Trophoblast cell (in vitro differentiated cells and primary cell): ENCODE measurements around the gene JUND.

Experiments
- DNase-seq, 2 donors: peaks; one replicate each; pipeline ENCODE4 v3.0.0-alpha.2; 2016
- H2AFZ ChIP-seq: 2 replicates; pipeline ENCODE4 v1.6.1; 2013; ENCODE audit warnings: low read length, moderate library complexity, mild to moderate bottlenecking; ENCODE audit not compliant: insufficient read depth, poor library complexity
- H2AK5ac ChIP-seq: 2 replicates; pipeline ENCODE4 v1.6.1; 2013; ENCODE audit warnings: mild to moderate bottlenecking, low read length
- H2BK120ac ChIP-seq: 2 replicates; pipeline ENCODE4 v1.6.1; 2013; ENCODE audit warnings: low read length, mild to moderate bottlenecking, moderate library complexity; ENCODE audit not compliant: insufficient read depth, poor library complexity
- H2BK12ac ChIP-seq: 2 replicates; pipeline ENCODE4 v1.6.1; 2013; ENCODE audit warnings: mild to moderate bottlenecking, low read length, moderate library complexity
- H2BK5ac ChIP-seq: 2 replicates; pipeline ENCODE4 v1.6.1; 2013; ENCODE audit warnings: low read length, low read depth, moderate library complexity, mild to moderate bottlenecking; ENCODE audit not compliant: poor library complexity
- H3K14ac ChIP-seq: 2 replicates; pipeline ENCODE4 v1.6.1; 2013; ENCODE audit warnings: mild to moderate bottlenecking, low read length
- H3K18ac ChIP-seq: 2 replicates; pipeline ENCODE4 v1.6.1; 2013; ENCODE audit warnings: mild to moderate bottlenecking, low read length
- H3K23ac ChIP-seq: 2 replicates; pipeline ENCODE4 v1.6.1; 2013; ENCODE audit warnings: low read length
- H3K27ac ChIP-seq: 2 replicates; pipeline ENCODE4 v1.5.1; 2013; ENCODE audit warnings: low read depth, mild to moderate bottlenecking, inconsistent platforms, low read length, moderate library complexity
- H3K27me3 ChIP-seq: 2 replicates; pipeline ENCODE4 v1.6.1; 2013; ENCODE audit warnings: inconsistent platforms, mild to moderate bottlenecking, low read length, moderate library complexity; ENCODE audit not compliant: insufficient read depth
- H3K36me3 ChIP-seq, 2 experiments: 1 replicate in 1 of 2; 2 replicates in 1 of 2; pipeline ENCODE4 v1.6.1; 2013; ENCODE audit warnings: low read length in 2 of 2, mild to moderate bottlenecking in 2 of 2, moderate library complexity in 1 of 2; ENCODE audit not compliant: insufficient read depth in 2 of 2, control insufficient read depth in 1 of 2
- H3K4ac ChIP-seq: 2 replicates; pipeline ENCODE4 v1.6.1; 2013; ENCODE audit warnings: low read depth, mild to moderate bottlenecking, low read length, moderate library complexity
- H3K4me1 ChIP-seq, 2 experiments: 1 replicate in 1 of 2; 2 replicates in 1 of 2; pipeline ENCODE4 v1.6.1; 2013; ENCODE audit warnings: low read length in 2 of 2, mild to moderate bottlenecking in 2 of 2, moderate library complexity in 1 of 2; ENCODE audit not compliant: insufficient read depth in 2 of 2, control insufficient read depth in 1 of 2
- H3K4me2 ChIP-seq: 2 replicates; pipeline ENCODE4 v1.6.1; 2013; ENCODE audit warnings: inconsistent platforms, mild to moderate bottlenecking, low read length, moderate library complexity
- H3K4me3 ChIP-seq: 2 replicates; pipeline ENCODE4 v1.5.1; 2013; ENCODE audit warnings: mild to moderate bottlenecking, low read depth, low read length, inconsistent platforms
- H3K79me1 ChIP-seq: one replicate; pipeline ENCODE4 v1.6.1; 2013; ENCODE audit warnings: low read length
- H3K79me2 ChIP-seq: 2 replicates; pipeline ENCODE4 v1.6.1; 2013; ENCODE audit warnings: low read length, mild to moderate bottlenecking; ENCODE audit not compliant: control insufficient read depth, insufficient read depth, poor library complexity
- H3K9ac ChIP-seq: 2 replicates; pipeline ENCODE4 v1.6.1; 2013; ENCODE audit warnings: mild to moderate bottlenecking, low read length
- H3K9me3 ChIP-seq: 2 replicates; pipeline ENCODE4 v1.6.1; 2013; ENCODE audit warnings: low read depth, mild to moderate bottlenecking, control low read depth, inconsistent platforms, low read length; ENCODE audit not compliant: insufficient read depth
- H4K12ac ChIP-seq: 2 replicates; pipeline ENCODE4 v1.6.1; 2013; ENCODE audit warnings: low read depth, mild to moderate bottlenecking, low read length, moderate library complexity
- H4K8ac ChIP-seq: 2 replicates; pipeline ENCODE4 v1.6.1; 2013; ENCODE audit warnings: low read depth, mild to moderate bottlenecking, low read length, moderate library complexity
- H4K91ac ChIP-seq: one replicate; pipeline ENCODE4 v1.6.1; 2013; ENCODE audit warnings: low read depth, mild to moderate bottlenecking, low read length, moderate library complexity
- WGBS: extraction: QIAGEN DNeasy Blood & Tissue Kit; methylation state at CpG from one replicate; pipeline ENCODE4 v1.1.7; 2013; ENCODE audit warnings: missing lambda C conversion rate; ENCODE audit not compliant: insufficient read length, insufficient coverage; ENCODE audit errors: extremely low coverage; 5-methylcytosine and 5-hydroxymethylcytosine counted together

The JUND gene

DNA sequence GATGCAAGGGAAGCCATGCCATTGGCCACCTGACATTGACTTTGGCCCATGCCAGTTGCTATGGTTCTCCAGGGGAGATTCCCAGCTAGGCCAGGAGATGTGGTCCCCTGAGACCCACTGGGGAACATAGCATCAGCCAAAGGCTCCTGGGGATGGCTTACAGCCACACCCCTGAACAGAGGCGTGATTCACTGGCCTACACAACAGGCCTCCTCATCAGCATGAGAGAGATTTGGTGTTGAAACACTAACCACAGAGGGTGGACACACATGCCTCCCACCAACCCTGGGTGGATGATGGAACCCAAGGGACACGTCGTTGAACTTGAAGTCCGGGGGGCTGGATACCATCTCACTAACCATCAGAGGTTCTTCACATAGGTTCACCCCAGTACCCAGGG is 21.5 kb downstream of the JUND start:
- Histone ChIP-seq H2AK5ac (no peak overlapping the region), H3K9me3 (peaks cover 7% of the 10 kb centered on the region), H3K36me3 (peaks cover 6 to 7% of the 10 kb centered on the region in 2 experiments), H4K91ac (no peak overlapping the region), H3K27me3 (no peaks in the 10 kb centered on the region), H4K8ac (no peak overlapping the region), H3K79me2 (no peaks in the 10 kb centered on the region), H3K18ac (no peak overlapping the region), H3K4me1 (peaks cover 0 to 1% of the 10 kb centered on the region in 2 experiments), H2BK5ac (no peak overlapping the region), H4K12ac (no peak overlapping the region), H3K23ac (no peak overlapping the region), H3K4me2 (no peak overlapping the region), H3K27ac (no peak overlapping the region), H3K14ac (no peak overlapping the region), H3K79me1 (no peaks in the 10 kb centered on the region), H3K9ac (no peak overlapping the region), H2BK120ac (no peak overlapping the region), H2BK12ac (no peak overlapping the region), H2AFZ (no peak overlapping the region), H3K4ac (no peak overlapping the region), H3K4me3 (no peak overlapping the region)
- DNase-seq = peak in 1 of 2 donors; percentile 26
- no CpG with 5 or more reads among the region's 4 CpGs for WGBS

DNA sequence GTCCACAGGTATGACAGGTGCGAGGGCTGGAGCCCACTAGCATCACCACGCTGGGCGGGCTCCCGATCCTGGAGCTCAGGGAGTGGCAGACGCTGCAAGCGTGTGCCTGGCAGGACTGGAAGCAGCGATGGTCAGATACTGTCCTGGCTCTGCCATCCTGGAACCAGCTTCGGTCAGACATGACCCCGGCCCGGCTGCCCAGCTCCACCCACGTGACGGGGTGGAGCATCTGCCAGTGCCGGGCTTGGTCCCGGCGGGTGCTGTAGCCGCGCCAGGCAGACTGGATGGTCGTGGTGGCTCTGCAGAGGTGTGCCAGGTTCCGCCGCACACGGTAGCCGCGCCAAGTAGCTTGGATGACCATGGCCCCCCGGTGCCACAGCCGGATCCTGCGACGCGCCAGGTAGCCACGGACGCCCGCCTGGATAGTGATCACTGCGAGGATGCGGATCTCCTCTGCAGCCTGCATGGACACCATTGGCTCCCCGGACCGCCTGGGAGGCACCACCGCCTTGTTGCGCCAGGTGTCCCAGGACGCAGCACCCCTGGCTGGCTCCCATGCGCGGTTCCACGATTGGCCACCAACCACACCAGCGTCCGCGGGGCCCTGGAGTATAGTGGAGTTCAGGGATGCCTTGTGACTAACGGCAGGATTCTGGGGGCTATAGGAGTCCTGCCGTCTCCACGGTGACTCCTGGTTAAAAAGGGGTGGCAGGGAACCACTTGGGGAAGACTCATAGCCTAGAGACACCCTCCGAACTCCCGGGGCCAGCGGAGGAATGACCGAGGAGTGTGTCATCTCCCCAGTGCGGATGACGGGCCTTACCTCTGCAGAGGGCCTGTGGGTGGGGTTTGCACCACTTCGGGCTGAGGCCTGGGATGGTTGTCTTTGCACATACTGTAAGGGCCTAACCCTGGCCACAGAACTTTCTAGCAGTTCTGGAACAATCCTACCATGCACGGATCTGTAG is 23.6 kb downstream of the JUND start:
- no peaks in the 10 kb centered on the region for H3K79me1 ChIP-seq
- no peaks in the 10 kb centered on the region for H3K27me3 ChIP-seq
- H3K18ac ChIP-seq = no peak overlapping the region
- H3K4ac ChIP-seq = no peak overlapping the region
- H3K4me1 ChIP-seq = peaks cover 0 to 1% of the 10 kb centered on the region in 2 experiments
- no peak overlapping the region for H2BK120ac ChIP-seq
- no peak overlapping the region for H4K8ac ChIP-seq
- no peak overlapping the region for H4K91ac ChIP-seq
- DNase-seq = peak in 1 of 2 donors; percentile 5
- H3K36me3 ChIP-seq = no peaks in the 10 kb centered on the region
- H3K4me2 ChIP-seq = no peak overlapping the region
- peaks cover 5% of the 10 kb centered on the region for H3K9me3 ChIP-seq
- H3K14ac ChIP-seq = no peak overlapping the region
- WGBS = no CpG with 5 or more reads among the region's 55 CpGs
- H2BK12ac ChIP-seq = no peak overlapping the region
- H3K9ac ChIP-seq = no peak overlapping the region
- no peak overlapping the region for H4K12ac ChIP-seq
- no peak overlapping the region for H2AFZ ChIP-seq
- no peak overlapping the region for H2AK5ac ChIP-seq
- H3K79me2 ChIP-seq = no peaks in the 10 kb centered on the region
- H3K4me3 ChIP-seq = no peak overlapping the region
- H3K23ac ChIP-seq = no peak overlapping the region
- no peak overlapping the region for H3K27ac ChIP-seq
- no peak overlapping the region for H2BK5ac ChIP-seq

DNA sequence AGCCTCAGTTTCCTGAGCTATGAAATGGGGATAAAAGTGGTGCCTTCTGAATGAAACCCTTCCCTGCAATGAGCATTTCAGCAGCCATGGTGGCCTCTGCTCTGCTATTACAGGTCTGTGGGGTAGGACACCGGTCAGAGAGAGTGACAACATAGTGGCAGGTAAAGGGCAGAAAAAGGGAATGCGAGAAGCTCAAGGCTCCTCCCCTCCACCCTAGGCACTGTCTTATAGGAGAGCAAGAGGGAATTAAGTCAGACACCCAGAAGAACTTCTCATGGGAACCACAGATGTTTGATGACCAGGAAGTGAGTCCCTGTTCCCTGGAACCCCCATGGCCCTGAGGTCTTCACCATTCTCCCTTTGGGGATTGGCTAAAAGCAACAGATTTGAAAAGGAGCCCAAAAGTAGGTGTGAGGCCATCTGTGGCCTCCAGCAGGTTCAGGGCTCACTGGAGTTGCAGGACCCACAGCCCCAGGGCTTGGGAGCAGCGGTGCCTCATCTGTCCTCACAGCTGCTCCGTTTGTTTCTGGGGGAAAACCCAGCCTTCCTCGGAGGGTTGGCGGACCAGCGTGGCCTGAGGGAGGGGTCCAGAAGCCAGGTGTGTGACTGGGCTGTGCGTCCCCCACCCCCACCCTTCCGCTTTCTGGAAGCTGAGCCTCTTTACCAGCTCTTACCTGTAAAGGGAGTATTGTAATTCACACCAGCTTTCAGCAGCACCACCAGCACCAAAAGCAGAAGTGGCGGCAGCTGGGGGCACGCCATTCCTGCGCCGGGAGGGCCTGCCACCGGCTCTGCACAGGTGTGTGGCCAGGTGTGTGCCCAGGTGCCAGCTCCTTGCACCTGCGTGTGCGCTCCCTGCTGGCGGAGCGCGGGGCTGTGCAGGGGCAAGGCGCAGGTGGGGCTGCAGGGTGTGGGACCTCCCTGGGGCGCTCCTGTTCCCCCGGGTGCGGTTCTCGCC is 26.6 kb downstream of the JUND start:
- no CpG with 5 or more reads among the region's 24 CpGs for WGBS
- Histone ChIP-seq H3K4me1 (peaks cover 0 to 1% of the 10 kb centered on the region in 2 experiments), H3K27me3 (no peaks in the 10 kb centered on the region), H3K18ac (no peak overlapping the region), H3K14ac (no peak overlapping the region), H3K4me3 (no peak overlapping the region), H2AFZ (no peak overlapping the region), H4K8ac (no peak overlapping the region), H2BK120ac (no peak overlapping the region), H4K12ac (no peak overlapping the region), H2BK12ac (no peak overlapping the region), H2BK5ac (no peak overlapping the region), H4K91ac (no peak overlapping the region), H3K9ac (no peak overlapping the region), H3K79me2 (no peaks in the 10 kb centered on the region), H3K23ac (no peak overlapping the region), H3K4ac (no peak overlapping the region), H3K36me3 (no peaks in the 10 kb centered on the region), H3K27ac (no peak overlapping the region), H3K9me3 (no peaks in the 10 kb centered on the region), H2AK5ac (no peak overlapping the region), H3K4me2 (no peak overlapping the region), H3K79me1 (no peaks in the 10 kb centered on the region)
- DNase-seq = peak; percentile 96 to 98

DNA sequence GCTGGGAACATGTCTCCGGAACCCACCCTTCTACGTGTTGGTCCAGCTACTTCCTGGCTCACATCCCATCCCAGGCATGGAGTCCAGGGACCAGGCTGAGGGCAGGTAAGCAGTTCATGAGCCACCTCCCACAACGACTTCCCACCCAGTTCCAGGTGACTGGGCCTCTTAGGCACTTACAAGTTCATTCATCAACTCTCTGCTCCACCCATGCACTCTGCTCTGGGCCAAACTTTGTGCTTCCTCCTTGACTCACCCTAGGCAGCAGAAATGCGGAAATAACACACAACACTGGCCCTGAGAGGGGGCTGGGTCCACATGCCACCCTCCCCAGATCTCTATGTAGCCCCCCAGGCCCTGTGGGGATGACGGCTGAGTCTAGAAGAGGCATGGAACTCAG is 27.7 kb downstream of the JUND start:
- no peaks in the 10 kb centered on the region for H3K9me3 ChIP-seq
- no peaks in the 10 kb centered on the region for H3K27me3 ChIP-seq
- no peaks in the 10 kb centered on the region for H3K36me3 ChIP-seq
- H3K4me1 ChIP-seq = peaks cover 0 to 1% of the 10 kb centered on the region in 2 experiments
- no peaks in the 10 kb centered on the region for H3K79me1 ChIP-seq
- no peak overlapping the region for H3K27ac ChIP-seq
- H3K18ac ChIP-seq = no peak overlapping the region
- no peak overlapping the region for H4K8ac ChIP-seq
- no peak overlapping the region for H4K91ac ChIP-seq
- no peak overlapping the region for H2BK120ac ChIP-seq
- no peak overlapping the region for H2BK5ac ChIP-seq
- no peaks in the 10 kb centered on the region for H3K79me2 ChIP-seq
- no peak overlapping the region for H3K14ac ChIP-seq
- H3K4me2 ChIP-seq = no peak overlapping the region
- no peak overlapping the region for H3K9ac ChIP-seq
- no peak overlapping the region for H3K4me3 ChIP-seq
- H3K4ac ChIP-seq = no peak overlapping the region
- DNase-seq = peak; percentile 89 to 92
- no peak overlapping the region for H2AK5ac ChIP-seq
- no peak overlapping the region for H4K12ac ChIP-seq
- H2AFZ ChIP-seq = no peak overlapping the region
- H3K23ac ChIP-seq = no peak overlapping the region
- no peak overlapping the region for H2BK12ac ChIP-seq
- no CpG with 5 or more reads among the region's 5 CpGs for WGBS
